ENCODE results near the gene COL5A1. TPM values are rescaled to one million over a fixed set of nuclear protein-coding genes. Genes with fewer than 3 reads are reported as not detected.

The COL5A1 gene
- total RNA-seq, 1 donor from 2014 or later: 87.1 TPM

- no peak for DNase-seq (ENCODE audit: low read depth, low spot score)
Observed at GRCh38 chr9:134724912-134725604, 83.5 kb downstream of the COL5A1 start.

GRCh38 chr9:134725605-134725940 lies 84.0 kb downstream of the COL5A1 start:
- DNase-seq (ENCODE audit: low read depth, low spot score): no peak

- DNase-seq (ENCODE audit: low read depth, low spot score): no peak
Observed at GRCh38 chr9:134726026-134726721, 84.6 kb downstream of the COL5A1 start.

GRCh38 chr9:134726722-134727034 lies 85.1 kb downstream of the COL5A1 start:
- no peak for DNase-seq (ENCODE audit: low read depth, low spot score)

- no peak for DNase-seq (ENCODE audit: low read depth, low spot score)
Observed at GRCh38 chr9:134728021-134728795, 86.6 kb downstream of the COL5A1 start.

- DNase-seq (ENCODE audit: low read depth, low spot score): no peak
Observed at GRCh38 chr9:134728801-134729495, 87.3 kb downstream of the COL5A1 start.

GRCh38 chr9:134730011-134730760 lies 88.6 kb downstream of the COL5A1 start:
- no peak for DNase-seq (ENCODE audit: low read depth, low spot score)

GRCh38 chr9:134730761-134731496 lies 89.3 kb downstream of the COL5A1 start:
- DNase-seq (ENCODE audit: low read depth, low spot score): no peak

- no peak for DNase-seq (ENCODE audit: low read depth, low spot score)
Observed at GRCh38 chr9:134731497-134732391, 90.1 kb downstream of the COL5A1 start.

GRCh38 chr9:134732392-134733110 lies 90.9 kb downstream of the COL5A1 start:
- no peak for DNase-seq (ENCODE audit: low read depth, low spot score)

- no peak for DNase-seq (ENCODE audit: low read depth, low spot score)
Observed at GRCh38 chr9:134733480-134734232, 92.1 kb downstream of the COL5A1 start.

- DNase-seq (ENCODE audit: low read depth, low spot score): no peak
Observed at GRCh38 chr9:134734270-134734669, 92.7 kb downstream of the COL5A1 start.

GRCh38 chr9:134735441-134736175 lies 94.0 kb downstream of the COL5A1 start:
- DNase-seq (ENCODE audit: low read depth, low spot score): no peak

GRCh38 chr9:134736791-134737497 lies 95.3 kb downstream of the COL5A1 start:
- no peak for DNase-seq (ENCODE audit: low read depth, low spot score)

GRCh38 chr9:134737842-134738580 lies 96.4 kb downstream of the COL5A1 start:
- DNase-seq (ENCODE audit: low read depth, low spot score): no peak
